Head of caudate nucleus (tissue), 42 donors: Measurements from ENCODE around the gene MAP7.

Experiments used
- DNase-seq, 42 donors: peaks; one replicate each; pipeline versions ENCODE4 v3.0.0 to v3.0.0-alpha.2; 2020 to 2021; ENCODE audit warnings: mixed read lengths in 7 of 42
- intact Hi-C: fragments of 100-400 bp; cut with DNase I; formaldehyde crosslinking; loops from one replicate; pipeline ENCODE4 v1.15.0; 2022

MAP7 gene

DNA sequence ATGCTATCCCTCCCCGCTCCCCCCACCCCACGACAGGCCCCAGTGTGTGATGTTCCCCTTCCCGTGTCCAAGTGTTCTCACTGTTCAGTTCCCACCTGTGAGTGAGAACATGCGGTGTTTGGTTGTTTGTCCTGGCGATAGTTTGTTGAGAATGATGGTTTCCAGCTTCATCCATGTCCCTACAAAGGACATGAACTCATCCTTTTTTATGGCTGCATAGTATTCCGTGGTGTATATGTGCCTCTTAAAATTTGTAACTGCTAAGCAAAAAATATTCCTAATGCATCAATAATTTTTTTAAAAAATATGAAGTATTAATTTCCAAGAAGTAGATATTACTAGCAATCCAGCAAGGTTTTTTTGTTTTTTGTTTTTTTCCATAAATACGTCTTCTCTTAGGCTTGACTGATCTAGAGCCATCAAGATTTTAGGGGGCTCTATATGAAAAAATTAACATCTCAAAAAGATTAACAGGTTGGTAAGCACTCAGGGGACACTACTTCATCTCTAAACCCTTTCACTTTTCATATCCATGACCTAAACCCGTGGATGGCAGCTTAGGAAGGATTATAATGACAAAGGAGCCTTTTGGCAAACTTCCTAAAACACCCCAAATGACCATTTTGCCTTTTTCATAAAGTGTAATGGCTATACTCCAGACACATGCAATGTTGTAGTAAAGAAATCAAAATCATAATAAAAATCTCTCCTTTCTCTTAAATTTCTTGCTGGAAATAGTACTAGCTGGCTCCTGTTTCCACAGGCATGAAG is 14.2 kb downstream of the MAP7 start:
- DNase-seq = no peak
- intact Hi-C loops = no loop called here

DNA sequence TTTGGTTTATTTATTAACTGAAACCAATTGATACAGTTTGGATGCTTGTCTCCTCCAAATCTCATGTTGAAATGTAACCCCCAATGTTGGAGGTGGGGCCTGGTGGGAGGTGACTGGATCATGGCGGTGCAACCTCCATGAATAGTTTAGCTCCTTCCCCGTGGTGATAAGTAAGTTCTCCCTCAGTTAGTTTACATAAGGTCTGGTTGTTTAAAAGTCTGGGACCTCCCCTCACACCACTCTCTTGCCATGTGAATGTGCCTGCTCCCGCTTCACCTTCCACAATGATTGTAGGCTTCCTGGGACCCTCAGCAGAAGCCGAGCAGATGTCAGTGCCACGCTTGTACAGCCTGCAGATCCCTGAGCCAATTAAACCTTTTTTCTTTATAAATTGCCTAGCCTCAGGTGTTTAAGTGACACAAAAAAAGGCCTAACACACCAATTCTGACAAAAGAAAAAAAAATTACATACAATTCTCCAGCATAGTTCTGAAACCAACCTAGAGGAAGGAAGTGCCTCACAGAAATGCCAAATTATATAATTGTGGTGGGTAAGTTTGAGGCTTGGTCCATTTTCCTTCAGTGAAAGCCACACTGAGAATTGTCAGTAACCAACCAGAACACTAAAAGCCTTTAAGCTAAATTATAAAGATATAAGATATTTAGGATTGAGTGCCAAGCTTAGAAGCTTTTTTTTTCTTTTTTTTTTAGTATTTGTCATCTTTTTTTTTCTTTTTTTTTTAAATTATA is 15.0 kb downstream of the MAP7 start:
- no peak for DNase-seq
- intact Hi-C loops = no loop called here

DNA sequence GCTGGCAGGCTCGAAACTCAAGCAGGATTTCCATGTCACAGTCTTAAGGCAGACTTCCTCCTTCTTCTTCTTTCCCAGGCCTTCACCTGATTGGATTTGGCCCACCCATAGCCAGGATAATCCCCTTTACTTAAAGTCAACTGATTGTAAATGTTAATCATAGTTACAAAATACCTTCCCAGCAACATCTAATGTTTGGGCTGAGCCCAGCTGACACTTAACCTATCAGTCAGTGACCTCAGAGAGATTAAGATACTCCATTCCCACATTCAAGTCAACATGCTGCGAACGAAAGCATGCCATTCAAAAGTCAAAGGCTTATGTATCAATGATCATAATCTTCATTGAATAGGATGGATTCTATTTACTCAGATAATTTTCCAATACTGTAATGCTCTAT is 16.0 kb downstream of the MAP7 start:
- intact Hi-C loops = no loop called here
- DNase-seq = no peak

GRCh38 chr6:136533487-136533886 is 16.7 kb downstream of the MAP7 start:
- DNase-seq = no peak
- intact Hi-C loops = no loop called here

- peak in 13 of 42 donors; percentile 24 to 73 (median 44) for DNase-seq
- intact Hi-C loops = no loop called here
Measured at GRCh38 chr6:136532030-136532429, 18.2 kb downstream of the MAP7 start.

DNA sequence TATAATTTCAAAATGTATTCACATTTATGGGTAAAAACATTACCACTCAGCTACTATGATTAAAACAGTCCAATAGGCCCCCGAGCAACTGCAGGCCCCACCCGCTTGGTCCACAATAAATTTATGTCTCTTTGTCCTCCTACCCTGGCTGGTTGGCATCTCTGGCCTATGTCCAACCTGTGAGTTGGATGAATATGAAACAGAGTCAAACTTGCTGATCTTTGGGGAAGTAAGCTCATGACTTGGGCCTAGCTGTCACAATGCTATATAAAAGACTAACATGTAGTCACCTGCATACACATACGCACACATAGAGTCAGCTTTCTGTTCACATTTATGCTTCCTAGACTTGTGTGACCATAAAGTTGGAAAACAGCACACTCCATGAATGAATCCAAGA is 20.5 kb downstream of the MAP7 start:
- intact Hi-C loops = loop anchor here (5.0 kb wide), 1 partner anchor 62 kb away; no protein-coding TSS in a partner anchor
- no peak for DNase-seq

DNA sequence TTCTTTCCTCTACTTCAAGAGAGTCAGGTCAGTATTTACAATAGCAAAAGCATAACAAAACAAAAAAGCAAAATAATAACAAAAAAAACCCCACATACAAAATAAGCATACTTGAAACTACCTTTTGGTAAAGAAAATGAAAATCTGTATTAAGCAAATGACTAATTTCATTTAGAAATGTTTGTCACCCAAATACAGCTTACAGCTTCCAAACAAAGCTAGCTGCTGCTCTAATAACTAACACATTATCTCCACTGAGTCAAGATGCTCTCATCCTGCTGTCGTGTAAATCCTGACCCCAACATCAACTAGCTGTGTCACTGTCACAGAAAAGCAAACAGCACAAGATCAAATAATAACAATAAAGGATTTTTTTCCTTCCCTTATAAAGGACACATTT is 21.7 kb downstream of the MAP7 start:
- intact Hi-C loops = loop anchor here (5.0 kb wide), 1 partner anchor 61 kb away; no protein-coding TSS in a partner anchor
- no peak for DNase-seq

DNA sequence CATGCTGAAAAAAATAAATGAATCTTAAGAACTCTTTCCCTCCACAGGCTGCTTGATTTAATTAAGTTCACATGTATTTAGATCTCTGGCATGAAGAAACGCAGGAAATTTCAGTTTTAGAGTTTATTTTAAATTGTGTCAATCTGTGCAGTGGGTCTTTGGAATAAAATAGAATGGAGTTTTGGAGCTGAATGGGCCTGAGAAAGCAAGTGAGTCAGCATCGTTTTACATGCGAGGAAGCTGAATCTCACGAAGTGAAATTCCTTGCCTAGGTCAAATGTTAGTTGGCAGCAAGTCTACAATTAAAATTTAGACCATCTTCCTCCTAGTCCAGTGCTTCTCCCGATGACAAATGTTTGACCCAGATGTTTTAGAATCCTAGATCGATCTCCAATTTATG is 22.4 kb downstream of the MAP7 start:
- no peak for DNase-seq
- intact Hi-C loops = loop anchor here (5.0 kb wide), 1 partner anchor 61 kb away; no protein-coding TSS in a partner anchor

GRCh38 chr6:136526937-136527336 is 23.3 kb downstream of the MAP7 start:
- intact Hi-C loops = loop anchor here (5.0 kb wide), 1 partner anchor 60 kb away; no protein-coding TSS in a partner anchor
- peak in 17 of 42 donors; percentile 6 to 52 (median 26) for DNase-seq

DNA sequence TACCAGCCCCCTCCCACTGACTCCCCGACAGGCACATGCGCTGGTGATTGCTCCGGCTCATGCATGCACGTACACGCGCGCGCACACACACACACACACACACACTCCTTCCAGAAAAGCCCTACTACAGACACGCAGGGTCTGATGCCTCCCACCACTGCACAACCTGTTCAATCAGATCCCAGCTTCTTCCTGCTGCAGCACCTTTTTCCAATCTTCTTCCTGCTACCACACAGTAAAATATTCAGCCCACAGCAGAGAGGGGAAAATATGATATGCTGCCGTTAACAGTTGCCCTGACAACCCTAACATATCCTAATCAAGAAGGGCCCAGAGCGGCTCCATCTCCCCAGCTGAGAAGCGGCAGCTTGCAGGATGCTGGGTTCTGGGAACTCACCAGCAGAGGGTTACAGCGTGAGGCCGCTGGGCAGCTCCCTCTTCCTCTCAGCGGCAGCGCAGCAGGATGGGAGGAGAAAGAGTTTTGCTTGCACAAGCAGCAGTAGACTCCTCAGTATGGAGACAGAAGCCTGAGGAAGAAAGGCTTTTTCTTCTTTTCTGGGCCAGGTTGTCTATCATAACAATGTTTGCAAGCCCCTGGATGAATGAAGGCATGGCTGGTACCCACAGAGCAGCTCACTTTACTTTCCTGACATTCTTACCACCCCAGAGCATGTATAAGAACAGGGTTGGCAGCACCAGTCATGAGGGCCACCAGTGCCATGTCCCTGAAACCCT is 23.9 kb downstream of the MAP7 start:
- intact Hi-C loops = loop anchor here (5.0 kb wide), 1 partner anchor 59 kb away; no protein-coding TSS in a partner anchor

GRCh38 chr6:136525586-136526195 is 24.5 kb downstream of the MAP7 start:
- intact Hi-C loops = loop anchor here (5.0 kb wide), 1 partner anchor 58 kb away; no protein-coding TSS in a partner anchor
- DNase-seq = peak in 37 of 42 donors; percentile 25 to 81 (median 50)

More for the DNA sequence above, 23.9 kb downstream of the MAP7 start:
- DNase-seq = peak; percentile 71 to 96 (median 87)

- intact Hi-C loops = loop anchor here (5.0 kb wide), 1 partner anchor 58 kb away; no protein-coding TSS in a partner anchor
- DNase-seq = peak in 33 of 42 donors; percentile 10 to 77 (median 52)
Measured at GRCh38 chr6:136524936-136525413, 25.2 kb downstream of the MAP7 start.

DNA sequence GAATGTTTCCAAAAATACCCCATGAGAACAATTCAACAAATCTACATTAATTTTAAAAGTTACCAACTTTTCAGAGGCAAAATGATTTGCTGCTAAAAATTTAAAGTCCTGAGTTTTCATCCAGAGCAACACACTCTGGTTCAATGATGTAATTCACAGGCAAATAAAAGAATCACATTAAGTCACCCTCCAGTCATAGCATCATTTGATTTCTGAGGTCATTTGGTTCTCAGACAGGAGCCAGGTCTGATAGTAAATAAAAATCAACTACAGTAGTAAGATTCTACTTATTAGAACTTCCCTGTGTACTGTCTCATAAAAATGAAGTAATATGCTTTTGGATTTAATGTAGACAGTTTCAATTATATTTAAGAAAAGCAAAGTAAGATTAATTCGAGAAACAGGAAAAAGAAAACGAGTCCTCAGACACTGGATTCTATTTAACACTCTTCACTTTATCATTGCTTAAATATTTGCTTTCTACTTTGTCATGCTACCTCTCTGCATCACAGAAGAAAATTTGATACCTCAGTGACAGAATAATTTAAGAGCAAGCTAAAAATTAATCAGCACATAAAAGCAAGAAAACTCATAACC is 25.8 kb downstream of the MAP7 start:
- intact Hi-C loops = no loop called here
- DNase-seq = no peak

- intact Hi-C loops = no loop called here
- peak in 2 of 42 donors; percentile 3 to 44 for DNase-seq
Measured at GRCh38 chr6:136523196-136523595, 27.0 kb downstream of the MAP7 start.

DNA sequence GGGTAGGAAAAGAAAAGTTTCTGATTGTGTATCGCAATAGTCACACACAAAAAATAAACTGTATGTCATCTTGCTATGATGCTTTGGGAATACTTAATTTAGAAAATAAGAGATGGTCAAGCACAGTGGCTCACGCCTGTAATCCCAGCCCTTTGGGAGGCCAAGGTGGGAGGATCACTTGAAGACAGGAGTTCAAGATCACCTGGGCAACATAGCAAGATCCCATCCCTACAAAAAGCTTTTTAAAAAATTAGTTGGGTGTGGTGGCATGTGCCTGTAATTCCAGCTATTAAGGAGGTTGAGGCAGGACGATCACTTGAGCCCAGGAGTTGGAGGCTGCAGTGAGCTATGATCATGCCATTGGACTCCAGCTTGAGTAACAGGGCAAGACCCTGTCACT is 27.6 kb downstream of the MAP7 start:
- intact Hi-C loops = no loop called here
- DNase-seq = no peak

DNA sequence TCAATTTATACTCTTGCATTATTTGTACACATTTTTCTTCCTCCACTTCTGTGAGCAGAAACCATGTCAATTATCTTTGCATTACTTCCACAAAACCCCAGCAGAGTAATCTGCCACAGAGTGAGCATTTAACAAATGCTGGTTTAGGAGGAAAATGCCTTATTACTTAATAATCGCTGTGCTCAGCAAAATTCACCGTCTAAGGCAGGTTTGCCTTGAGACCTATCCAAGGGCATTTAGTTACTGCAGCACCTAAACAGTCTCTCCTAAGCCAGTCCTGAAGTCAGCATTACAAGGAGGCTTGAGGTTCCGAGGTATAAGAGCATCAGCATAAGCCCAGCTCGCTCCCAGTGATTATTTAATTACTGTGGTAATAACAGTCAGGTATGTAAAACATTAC is 28.3 kb downstream of the MAP7 start:
- intact Hi-C loops = no loop called here
- DNase-seq = no peak

DNA sequence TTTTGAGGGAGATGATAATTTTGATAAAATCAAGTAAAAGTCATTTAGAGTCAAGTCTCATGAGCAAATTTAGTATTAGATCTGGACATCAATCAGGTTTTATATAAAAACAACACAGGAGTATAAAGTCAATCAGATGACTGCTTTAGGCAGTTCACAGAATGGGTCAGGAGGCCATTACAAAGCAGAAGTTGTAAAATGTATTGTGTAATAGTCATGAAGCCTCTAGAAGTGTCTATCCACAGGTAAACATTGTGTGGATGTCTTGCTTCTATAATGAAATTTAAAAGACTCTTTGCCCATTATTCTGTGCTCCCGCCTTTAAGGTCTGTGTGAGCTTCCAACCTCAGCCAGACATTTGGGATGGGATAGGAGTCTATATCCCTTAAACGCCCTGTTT is 28.8 kb downstream of the MAP7 start:
- DNase-seq = no peak
- intact Hi-C loops = no loop called here

- intact Hi-C loops = no loop called here
- DNase-seq = no peak
Measured at GRCh38 chr6:136520517-136520916, 29.7 kb downstream of the MAP7 start.
